Fibroblast of peridontal ligament (primary cell): ENCODE results near the gene VAMP2.

ENCODE experiments used
- DNase-seq: peaks from one replicate; pipeline ENCODE4 v3.0.0-alpha.2; 2010; ENCODE audit errors: extremely low read depth

VAMP2 gene

DNA sequence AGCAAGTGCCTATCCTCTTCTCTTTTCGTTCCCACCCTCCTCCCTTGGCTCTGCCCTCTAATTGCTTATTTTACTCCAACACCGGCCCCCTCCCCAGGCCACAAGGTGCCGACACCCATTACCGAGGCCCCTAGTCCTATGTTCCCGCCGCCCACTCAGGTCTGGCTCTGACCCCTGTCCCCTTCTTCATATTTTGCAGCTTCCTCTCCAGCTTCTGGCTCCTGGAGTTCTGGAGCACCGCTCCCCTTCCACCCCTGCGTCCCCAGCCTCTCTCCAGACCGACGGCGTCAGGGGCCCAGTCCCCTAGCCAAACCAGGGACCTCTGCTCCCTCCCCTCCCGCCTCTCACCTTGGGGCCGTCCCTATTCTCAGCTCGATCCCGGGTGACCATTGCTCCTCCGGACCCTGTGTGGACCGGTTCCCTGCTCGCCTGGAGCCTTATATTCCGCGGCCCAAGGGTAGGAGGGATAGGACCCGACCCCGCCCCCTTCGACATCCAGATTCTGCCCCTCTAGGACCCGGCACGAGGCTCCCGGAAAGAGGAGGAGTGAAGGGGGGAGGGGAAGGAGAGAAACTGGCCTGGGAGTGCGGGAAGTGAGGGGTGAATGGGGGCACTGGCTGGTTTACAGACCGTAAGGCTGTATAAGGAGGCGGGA, 38.9 kb downstream of the VAMP2 start, which contains the start of gene HES7:
Gene HES7 (minus strand): TSS at position 412 of the 655 bp plus-strand sequence. CDS start 22 bp downstream, at position 390.
- DNase-seq, result no peak

DNA sequence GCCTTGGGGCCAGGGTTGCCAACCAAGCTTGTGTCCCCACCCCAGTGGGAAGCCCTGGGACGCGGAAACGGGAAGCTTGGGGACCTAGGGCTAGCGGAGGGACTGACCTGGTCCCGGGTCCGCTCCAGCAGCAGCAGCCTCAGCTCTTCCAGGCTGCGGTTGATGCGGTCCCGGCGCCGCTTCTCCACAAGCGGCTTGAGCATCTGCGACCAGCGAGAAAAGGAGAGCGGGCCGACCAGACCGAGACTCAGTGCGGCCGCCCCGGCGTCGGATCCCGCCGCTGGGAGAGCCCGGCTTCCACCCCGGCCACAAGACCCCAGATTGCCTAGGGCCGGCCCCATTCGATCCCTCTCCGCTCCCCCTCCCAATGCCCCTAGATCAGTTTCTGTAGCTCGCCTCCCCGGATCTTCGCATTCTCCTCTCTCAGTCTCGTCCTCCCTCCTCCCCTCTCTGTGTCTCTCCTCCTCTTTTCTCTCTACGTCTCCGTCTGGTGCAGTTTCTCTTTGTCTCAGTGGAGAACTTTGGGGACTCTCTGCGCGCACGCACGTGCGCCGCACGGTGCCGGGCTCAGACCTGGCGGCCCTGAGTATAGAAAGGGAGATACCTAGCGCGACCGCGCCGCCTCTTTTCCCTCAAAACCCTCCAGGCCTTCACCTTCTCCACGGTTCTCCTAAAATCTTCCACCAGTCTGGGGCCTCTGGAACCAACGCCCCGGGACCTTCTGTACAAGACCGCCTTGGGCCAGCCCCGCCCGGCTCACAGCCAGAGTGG, 39.6 kb downstream of the VAMP2 start:
- no peak for DNase-seq

DNA sequence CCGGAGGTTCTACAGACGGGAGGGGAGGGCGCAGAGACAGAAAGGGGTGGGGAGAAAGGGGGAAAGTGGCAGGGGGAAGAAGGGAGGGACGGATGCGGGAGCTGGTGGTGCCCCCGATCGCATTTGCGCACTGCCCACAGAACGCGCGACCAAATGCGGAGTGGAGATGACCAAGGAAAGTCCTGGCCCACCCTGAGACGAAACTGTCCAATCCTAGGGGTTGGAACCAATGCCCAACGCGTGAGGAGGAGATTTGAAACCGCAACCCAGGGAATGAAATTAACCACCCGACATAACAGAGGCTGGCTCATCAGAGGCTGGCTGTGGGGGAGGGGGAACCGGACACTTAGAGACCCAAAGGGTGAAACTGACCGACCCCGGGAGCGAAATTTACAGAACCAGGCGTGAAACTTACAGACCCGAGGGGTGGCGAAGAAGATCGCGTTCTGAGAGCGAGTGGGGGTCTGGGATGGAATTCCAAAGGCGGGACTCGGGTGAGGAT, 40.3 kb downstream of the VAMP2 start:
- peak; percentile 45 for DNase-seq

DNA sequence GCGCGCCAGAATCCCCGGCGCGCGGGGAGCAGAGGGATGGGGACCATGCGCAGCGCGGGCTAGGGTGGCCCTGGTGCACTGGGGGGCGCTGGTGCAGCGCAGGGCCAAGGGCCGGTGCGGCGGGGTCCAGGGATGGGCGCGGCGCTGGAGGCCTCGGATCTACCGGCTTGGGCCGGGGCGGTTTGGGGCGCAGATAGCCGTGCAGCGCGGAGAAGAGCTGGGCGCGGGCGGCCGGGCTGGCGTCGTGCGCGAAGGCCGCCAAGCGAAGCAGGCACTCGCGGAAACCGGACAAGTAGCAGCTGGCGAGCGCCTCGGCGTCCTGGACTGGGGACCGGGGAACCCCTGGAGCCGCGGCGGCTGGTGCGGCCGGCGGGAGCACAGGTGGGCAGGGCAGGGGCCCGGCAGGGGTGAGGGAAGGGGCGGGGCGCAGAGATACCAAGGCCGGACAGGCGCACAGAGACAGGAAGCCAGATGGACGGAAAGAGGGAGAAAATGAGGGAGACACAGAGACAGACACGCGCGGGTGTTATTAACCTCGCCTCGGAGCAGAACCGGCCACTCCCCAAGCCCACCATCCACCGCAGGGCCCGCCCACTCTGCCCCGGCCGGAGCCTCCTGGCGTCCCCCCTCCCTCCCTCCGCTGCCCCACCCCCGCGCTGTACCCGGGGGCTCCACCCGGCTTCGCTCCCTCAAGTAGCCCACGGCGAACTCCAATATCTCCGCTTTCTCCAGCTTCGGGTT, 40.9 kb downstream of the VAMP2 start:
- DNase-seq, result peak; percentile 42

DNA sequence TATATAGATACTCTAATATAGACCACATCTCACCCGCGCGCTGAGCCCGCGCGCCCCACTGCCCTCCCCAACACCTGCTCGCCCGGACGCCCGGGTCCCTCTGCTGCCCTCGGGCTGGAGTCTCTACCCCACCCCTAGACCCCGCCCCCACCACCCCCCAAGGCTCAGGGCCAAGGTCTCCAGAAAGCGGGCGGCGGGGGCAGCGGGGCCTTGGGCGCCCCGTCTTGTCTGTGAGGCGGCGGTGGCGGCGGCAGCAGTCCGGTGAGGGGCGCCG, 41.4 kb downstream of the VAMP2 start:
- no peak for DNase-seq

DNA sequence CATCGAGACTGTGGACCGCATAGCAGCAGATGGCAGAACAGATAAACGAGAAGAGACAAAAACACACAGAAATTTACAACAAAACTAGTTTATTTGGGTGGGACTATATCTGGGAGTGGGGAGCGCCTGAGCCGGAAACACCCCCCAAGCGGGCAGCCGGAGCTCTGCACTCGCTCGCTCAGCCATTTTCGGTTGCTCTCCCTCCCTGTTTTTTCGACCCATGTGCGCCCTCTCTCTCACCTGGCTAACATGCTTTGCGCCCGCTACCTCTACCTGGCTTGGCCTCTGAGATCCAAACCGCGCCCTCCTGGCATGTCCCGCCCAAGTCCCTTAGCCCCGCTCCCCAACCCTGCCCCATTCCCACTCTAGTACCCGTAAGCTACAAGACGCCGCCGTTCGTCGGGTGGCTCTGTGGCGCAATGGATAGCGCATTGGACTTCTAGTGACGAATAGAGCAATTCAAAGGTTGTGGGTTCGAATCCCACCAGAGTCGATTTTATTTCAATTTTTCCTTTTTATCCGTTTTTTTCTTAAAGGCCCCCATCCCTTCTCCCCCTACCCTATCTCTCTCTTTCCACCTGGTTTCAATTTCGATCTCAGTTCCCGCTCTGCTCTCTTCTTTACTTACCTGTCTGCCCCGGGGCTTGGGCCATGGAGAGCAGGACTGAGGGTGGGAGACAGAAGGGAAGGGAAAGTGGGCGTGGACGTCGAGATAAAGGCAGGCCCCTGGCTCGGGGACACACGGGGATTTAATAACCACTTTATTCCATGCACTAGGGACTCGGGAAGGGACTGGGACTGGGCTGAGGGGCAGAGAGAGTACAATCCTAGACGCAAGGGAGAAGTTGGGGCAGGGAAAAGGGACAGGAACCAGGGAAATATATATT, 42.0 kb downstream of the VAMP2 start:
- DNase-seq, result peak; percentile 74

DNA sequence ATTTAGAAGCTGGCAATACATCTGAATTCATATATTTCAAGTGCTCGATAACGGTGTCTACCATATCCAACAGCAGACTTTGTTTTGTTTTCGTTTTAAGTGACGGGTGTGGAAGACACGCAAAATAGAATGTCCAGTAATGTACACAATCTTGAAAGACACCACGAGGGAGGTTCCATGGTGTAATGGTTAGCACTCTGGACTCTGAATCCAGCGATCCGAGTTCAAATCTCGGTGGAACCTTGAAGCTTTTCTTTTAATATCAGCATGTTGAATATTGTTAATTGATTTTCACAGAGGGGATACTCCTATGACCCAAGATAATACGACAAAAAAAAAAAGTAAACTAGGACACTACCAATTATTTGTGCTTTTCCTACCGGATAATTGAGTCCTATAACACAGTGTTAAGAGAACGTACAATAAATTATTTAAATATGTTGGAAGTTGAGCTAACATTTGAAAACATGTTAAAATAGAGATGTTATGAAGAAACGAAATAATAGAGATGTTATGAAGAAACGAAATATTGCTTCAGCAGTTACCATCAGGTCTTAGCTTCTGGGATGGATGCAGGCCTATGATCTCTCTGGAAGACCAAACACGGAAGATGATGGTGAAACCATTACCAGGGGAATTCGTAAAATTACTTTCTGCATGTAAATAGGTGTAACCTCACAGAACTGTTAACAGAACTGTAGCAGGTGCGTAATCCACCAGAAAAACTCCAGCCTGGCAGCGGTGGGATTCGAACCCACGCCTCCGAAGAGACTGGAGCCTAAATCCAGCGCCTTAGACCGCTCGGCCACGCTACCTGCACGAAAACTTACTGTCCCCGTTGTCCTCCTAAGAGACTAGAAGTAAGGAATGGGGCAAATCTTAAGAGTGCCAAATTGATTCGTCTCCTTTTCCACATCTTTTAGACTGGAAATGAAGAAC, 42.9 kb downstream of the VAMP2 start:
- DNase-seq, result peak; percentile 97

DNA sequence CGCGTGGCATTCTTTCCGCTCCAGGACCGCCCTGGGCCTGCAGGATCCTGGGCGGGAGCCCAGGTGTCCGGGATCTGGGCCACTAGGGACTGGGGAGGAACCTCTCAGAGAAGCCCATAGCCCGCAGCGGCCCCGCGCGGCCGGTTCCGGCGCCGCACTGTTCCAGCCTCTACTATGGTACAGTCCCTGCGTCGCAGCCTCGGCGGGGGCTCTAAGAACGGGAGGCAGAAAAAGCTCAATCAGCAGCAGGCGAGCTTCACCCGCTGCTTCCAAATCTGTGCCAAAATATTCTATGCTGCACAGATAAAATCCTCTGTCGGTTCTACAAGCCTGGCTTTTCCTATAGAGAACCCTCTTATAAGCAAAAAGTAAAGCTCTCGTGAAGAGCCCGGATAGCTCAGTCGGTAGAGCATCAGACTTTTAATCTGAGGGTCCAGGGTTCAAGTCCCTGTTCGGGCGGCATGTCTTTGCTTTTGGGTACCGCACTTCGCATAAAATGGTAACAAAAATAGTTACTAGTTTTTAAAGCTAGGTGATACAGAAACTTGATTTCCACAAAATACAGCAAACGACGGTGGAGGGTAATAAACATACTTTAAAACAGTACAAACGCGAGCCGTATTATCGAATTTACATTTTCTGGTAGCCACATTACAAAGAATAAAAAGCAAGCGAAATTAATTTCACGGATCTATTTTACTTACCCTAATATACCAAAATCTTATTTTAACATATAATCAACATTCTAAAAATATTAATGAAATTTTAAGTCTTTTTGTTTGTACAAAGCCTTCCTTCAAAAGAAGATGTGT, 43.8 kb downstream of the VAMP2 start:
- peak; percentile 87 for DNase-seq

DNA sequence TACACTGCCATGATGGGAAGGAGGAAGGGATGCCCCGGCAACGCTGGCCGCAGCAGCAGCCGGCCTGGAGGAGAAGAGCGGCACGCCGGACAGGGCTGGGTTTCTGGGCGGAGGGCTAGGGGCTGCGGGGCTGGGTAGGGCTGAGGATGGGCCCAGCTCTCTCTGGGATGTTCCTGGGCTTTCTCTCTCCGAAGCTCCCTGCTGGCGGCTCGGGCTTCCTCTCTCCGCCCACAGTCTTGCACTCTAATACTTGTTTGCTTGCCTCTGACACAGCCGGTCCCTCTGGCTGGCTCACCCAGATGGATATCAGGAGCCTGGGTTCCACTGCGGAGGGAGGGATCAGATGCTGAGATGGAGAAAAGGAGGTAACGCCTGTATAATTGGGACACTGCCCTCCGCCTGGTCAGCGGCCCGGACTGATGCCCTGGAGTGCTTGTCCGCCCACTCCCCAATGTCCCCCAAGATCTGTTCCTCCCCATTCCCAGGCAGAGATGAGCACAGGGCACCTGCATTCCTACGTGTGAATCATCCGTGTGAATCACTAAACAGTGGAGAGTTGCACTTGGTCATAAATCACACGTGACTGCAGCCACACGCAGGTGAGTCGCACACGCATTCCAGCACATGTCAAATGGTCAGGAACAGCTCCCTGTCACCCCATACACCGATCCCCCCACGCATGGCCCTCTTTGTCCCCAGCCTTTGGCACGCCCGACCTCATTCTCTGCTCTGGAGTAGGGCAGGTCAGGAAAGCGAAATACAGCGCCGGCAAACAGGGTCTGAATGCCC, 44.6 kb downstream of the VAMP2 start, which contains the start of gene ALOXE3:
Gene ALOXE3 (minus strand): TSS at position 535 of the 789 bp plus-strand sequence. CDS start 524 bp downstream, at position 11.
- no peak for DNase-seq

DNA sequence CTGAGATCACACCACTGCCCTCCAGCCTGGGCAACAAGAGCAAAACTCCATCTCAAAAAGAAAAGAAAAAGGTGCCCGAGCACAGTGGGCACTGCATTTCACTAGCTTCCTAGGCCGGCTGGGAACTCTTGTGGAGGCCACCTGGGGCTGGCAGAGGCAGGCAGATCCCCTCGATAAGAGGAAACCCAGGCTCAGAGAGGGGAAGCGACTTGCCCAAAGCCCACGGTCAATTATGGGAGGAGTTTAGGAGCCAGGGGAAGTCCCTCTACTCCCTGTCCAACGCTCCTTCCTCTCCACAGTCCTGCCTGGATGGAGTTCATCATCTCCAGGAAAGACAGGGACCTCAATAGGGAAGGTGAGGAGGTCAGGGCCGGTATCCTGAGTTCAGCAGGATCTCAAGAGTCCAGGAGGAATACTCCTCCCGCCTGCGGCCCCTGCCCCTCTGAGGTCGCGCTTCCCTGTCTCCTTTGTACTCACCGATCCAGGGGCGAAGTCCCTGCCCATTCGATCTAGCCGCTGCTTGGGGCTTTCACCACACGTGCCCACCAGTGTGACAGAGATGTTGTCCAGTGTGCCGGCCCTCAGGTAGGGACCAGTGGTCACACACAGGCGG, 45.3 kb downstream of the VAMP2 start:
- DNase-seq, result no peak

DNA sequence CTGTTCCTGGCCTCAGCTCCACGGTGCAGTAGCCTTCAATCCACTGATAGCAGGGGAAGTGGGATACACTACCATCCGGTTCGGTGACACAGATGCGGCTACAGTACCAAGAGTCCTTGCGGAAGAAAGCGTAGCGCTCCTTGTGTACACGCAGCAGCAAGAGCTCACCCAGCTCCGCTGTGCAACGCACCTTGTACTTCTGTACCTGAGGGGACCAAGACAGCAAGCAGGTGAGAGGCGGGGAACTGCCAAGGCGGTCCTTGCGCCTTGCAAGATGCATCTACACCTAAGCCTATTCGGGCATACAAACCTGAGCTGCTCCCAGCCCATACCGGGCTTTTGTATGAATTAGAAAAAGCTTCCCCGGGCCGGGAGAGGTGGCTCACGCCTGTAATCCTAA, 46.0 kb downstream of the VAMP2 start:
- no peak for DNase-seq

DNA sequence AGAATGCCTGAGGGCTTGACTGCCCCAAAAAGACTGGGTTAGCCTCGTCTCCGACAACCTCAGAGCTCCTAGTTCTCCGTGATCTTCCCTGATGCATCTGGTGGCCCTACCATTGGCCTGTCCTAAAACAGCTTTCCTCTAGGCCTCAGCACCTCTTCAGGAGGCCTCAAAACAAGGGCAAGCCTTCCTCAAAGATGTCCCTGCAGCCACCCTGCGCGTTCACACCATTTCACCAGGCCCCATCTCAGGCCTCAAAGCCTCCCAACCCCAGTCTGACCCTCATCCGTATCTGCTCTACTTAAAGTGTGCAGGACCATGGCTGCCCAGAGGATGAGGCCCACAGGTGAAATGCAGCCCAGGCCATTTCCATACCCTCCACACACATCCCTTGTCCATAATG, 51.8 kb downstream of the VAMP2 start:
- DNase-seq, result no peak

DNA sequence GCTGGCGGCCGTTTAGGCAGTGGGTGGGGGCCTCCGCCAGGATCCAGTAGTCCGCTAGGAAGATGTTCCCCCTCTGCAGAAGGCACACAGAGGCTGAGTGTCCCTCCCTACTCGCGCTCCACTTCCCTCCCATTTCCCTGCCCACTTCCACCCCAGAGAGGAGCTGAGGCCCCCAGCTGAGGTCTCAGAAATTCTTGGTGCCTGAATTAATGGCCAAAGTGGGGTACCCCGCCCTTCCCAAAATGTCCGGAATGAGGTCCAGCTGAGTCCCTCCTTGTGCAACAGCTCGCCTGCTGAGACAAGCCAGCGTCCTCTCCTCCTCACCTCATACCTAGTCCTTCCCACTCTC, 52.3 kb downstream of the VAMP2 start:
- no peak for DNase-seq

DNA sequence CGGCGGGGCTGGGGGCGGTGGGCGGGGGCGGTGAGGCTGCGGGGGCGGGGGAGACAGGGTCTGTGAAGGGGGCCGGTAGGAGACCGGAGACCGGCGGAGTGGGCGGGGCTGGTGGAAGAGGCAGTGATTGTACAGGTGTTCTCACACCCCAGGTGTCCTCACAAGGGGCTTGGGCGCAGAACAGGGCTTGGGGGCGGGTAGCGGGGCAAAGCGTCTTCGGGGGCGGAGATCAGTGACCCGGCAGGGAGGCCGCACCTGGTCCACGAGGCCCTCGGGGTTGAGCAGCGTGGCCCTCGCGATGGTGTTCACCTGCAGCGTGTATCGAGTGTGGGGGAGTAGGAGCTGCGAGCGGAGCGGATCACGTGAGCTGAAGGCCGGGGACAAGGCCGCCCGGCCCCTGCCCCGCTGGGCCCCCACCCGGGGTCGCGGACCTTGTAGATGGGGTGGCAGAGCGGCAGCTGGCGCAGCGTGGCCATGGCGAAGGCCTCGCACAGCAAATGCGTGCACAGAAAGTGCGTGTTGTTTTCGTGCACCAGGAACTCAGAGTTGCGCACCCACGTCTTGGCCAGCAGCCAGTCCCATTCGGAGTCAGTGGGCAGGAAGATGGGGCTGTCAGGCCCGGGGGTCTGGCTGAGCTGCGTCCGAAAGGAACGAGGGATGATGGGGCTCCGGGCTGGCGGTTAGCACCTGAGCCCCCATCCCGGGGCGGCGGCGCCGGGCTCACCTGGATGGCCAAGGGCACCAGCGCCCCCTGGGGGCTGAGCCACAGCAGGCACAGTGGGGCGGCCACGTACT, 52.9 kb downstream of the VAMP2 start:
- no peak for DNase-seq
